ENCODE data around the gene ZNF845. TPM values are rescaled to one million over a fixed set of nuclear protein-coding genes. Genes with fewer than 3 reads are reported as not detected.

Gene ZNF845
- total RNA-seq, 1 donor from 2014 or later = 7.8 TPM

DNA sequence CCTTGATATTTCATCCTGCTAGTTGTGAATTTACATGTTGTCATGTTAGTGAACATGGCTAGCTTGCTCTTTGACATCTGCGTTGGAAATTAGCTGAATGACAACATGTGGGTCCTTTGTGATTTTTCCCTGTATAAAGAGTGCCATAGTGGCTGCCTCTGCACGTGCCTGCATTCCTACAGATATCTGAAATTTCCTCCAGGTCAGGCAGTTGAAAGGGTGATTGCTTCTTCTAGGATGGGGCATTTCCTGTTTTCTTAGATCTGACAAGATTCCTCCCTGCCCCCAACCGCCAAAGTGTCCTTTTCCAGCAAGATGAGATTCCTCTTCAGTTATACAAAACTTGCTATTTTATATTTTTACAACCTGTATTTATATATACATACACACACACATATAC, 40.7 kb downstream of the ZNF845 start:
- H3K36me3 ChIP-seq (ENCODE audit: control insufficient read depth, insufficient read depth, low read length) = no peaks in the 10 kb centered on the region
- no peak for TF ChIP-seq CTCF (IDR thresholded peaks at IDR 0.05; ENCODE audit: insufficient read depth, low read length, poor library complexity, severe bottlenecking)
- H3K4me3 ChIP-seq (ENCODE audit: low read depth, low read length) = no peak overlapping the region
- no peak for DNase-seq (ENCODE audit: low read depth)
- no peaks in the 10 kb centered on the region for H3K27me3 ChIP-seq (ENCODE audit: control insufficient read depth, insufficient read depth, low read length)

- no peak overlapping the region for H3K4me3 ChIP-seq (ENCODE audit: low read depth, low read length)
- no peaks in the 10 kb centered on the region for H3K36me3 ChIP-seq (ENCODE audit: control insufficient read depth, insufficient read depth, low read length)
- TF ChIP-seq CTCF (IDR thresholded peaks at IDR 0.05; ENCODE audit: insufficient read depth, low read length, poor library complexity, severe bottlenecking) = no peak
- no peaks in the 10 kb centered on the region for H3K27me3 ChIP-seq (ENCODE audit: control insufficient read depth, insufficient read depth, low read length)
- no peak for DNase-seq (ENCODE audit: low read depth)
These were observed 41.2 kb downstream of the ZNF845 start for GRCh38 chr19:53374743-53375142.

- Histone ChIP-seq H3K4me3 (ENCODE audit: low read depth, low read length) (no peak overlapping the region), H3K36me3 (ENCODE audit: control insufficient read depth, insufficient read depth, low read length) (no peaks in the 10 kb centered on the region), H3K27me3 (ENCODE audit: control insufficient read depth, insufficient read depth, low read length) (no peaks in the 10 kb centered on the region)
- no peak for TF ChIP-seq CTCF (IDR thresholded peaks at IDR 0.05; ENCODE audit: insufficient read depth, low read length, poor library complexity, severe bottlenecking)
- DNase-seq (ENCODE audit: low read depth) = no peak
These were observed 47.8 kb downstream of the ZNF845 start for GRCh38 chr19:53381376-53381775.

DNA sequence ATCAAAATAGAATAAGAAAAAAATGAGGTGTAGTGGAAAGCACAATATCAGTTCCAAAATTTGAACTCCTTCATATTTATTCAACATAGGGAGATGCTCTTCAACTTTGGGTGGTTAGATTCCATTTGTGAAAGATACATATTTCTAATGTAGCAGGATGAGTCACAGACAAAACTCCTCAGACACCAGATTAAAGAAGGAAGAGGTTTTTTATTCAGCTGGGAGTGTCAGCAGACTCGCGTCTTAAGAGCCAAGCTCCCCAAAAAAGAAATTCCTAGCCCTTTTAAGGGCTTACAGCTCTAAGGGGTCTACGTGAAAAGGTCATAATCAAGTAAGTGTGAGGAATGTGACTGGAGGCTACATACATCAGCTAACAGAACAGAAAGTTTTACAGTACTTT, 54.6 kb downstream of the ZNF845 start:
- DNase-seq (ENCODE audit: low read depth) = no peak
- no peaks in the 10 kb centered on the region for H3K36me3 ChIP-seq (ENCODE audit: control insufficient read depth, insufficient read depth, low read length)
- H3K27me3 ChIP-seq (ENCODE audit: control insufficient read depth, insufficient read depth, low read length) = no peaks in the 10 kb centered on the region
- H3K4me3 ChIP-seq (ENCODE audit: low read depth, low read length) = no peak overlapping the region
- TF ChIP-seq CTCF (IDR thresholded peaks at IDR 0.05; ENCODE audit: insufficient read depth, low read length, poor library complexity, severe bottlenecking) = no peak

- TF ChIP-seq CTCF (IDR thresholded peaks at IDR 0.05; ENCODE audit: insufficient read depth, low read length, poor library complexity, severe bottlenecking) = no peak
- Histone ChIP-seq H3K36me3 (ENCODE audit: control insufficient read depth, insufficient read depth, low read length) (no peaks in the 10 kb centered on the region), H3K4me3 (ENCODE audit: low read depth, low read length) (no peak overlapping the region), H3K27me3 (ENCODE audit: control insufficient read depth, insufficient read depth, low read length) (no peaks in the 10 kb centered on the region)
- no peak for DNase-seq (ENCODE audit: low read depth)
These were observed 55.4 kb downstream of the ZNF845 start for GRCh38 chr19:53388904-53389303.

DNA sequence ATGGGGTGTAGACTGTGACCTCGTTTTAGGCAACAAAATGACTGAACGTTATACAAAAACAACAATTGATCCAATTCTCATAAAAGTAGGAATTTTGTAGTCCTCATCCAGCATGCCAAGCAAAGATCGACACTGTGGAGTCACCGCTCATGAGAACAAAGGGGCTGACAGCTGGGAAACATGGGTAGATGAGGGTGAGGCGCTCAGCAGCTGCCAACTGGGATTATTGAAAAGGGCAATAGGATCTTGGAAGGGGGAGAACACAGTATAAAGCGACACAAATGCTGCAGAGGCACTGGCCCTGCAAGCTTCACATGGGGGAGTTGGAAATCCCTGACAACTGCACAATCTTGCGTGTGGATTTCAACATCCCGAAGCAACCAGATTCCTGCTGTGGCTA, 56.0 kb downstream of the ZNF845 start:
- Histone ChIP-seq H3K4me3 (ENCODE audit: low read depth, low read length) (no peak overlapping the region), H3K36me3 (ENCODE audit: control insufficient read depth, insufficient read depth, low read length) (no peaks in the 10 kb centered on the region)
- DNase-seq (ENCODE audit: low read depth) = no peak

More for the DNA sequence above, 56.0 kb downstream of the ZNF845 start:
- TF ChIP-seq CTCF (IDR thresholded peaks at IDR 0.05; ENCODE audit: insufficient read depth, low read length, poor library complexity, severe bottlenecking) = no peak
- no peaks in the 10 kb centered on the region for H3K27me3 ChIP-seq (ENCODE audit: control insufficient read depth, insufficient read depth, low read length)

All from kidney epithelial cell (primary cell).